Measurements from ENCODE around the gene METTL23.

The METTL23 gene

DNA sequence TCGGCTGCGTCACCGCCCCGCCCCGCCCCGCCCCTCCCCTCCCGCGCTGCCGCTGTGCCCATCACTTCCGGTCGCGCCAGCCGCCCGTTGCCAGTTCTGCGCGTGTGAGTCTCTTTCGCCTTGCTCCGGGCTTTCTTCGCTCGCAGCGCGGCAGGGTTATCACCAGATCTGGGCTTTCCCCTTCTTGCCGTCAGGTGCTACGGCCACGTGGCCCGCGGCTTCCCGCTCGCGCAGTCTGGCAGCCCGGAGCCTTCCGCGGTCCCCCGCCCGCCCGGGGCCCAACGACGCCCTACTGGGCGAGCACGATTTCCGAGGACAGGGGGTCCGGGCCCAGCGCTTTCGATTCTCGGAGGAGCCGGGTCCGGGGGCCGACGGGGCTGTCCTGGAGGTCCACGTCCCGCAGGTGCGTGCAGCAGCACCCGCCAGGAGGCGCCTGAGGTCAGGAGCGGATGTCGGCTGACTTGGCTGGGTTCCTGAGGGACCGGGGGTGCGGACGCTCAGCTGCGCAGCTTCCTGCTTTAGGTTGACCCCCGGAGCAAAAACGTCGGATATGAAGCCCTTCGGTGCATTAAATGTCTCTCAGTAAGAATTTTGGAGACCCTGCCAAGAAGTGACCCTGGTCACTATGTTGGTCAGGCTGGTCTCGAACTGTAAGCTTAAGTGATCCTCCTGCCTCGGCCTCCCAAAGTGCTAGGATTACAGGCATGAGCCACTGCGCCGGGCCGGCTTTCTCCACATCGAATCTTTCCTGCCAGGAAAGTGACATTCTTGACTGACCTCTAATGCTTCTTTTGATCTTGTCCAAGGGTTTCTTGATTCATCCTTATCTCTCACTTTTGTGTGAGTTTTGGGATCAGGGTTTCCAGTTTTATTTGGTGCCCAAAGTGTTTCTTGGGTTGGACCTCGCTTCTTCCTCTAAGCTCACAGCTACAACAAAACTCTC, at the start of gene METTL23:
Gene METTL23, plus strand, starts transcription at position 64 of the 943 bp plus-strand sequence. CDS start 2,872 bp downstream, outside the sequence.
- DNase-seq = peak; percentile 50

DNA sequence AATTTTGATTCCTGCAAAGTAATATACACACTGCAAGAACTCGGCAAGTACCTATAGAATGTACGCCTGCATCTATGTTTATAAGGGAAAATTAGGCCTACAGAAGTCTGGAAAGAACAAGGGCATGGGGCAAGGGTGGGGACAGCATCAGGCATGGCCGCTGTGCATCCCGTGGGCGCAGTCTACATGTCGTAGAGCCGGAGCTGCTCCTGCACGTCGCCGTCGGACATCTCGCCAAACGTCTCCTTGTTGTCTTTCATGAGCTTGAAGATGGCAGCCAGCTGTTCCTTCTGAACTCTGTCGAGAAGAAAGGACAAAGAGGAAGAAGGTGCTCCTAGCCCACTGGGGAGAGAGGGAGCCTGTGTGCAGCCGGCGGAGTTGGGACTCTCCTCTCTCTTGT, 49.2 kb upstream of the METTL23 start:
- no peak for DNase-seq

- no peak for DNase-seq
Measured at GRCh38 chr17:76678330-76678729, 48.3 kb upstream of the METTL23 start.

DNA sequence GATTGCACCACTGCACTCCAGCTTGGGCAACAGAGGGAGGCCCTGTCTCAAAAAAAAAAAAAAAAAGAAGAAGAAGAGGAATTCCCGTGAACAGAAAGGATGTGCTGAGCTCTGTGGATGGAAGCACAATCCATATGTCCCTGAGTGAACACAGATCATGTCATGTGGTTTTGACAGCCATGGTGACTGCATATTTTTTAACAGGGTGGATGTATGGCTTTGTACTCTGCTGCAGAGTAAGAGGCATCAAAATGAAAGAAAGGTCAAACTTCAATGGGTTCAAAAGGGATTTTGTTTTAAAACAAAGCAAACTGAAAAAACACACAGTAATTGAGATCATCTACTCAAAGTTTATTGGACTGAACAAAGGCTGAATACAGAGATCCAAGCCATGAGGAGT, 47.4 kb upstream of the METTL23 start:
- DNase-seq = no peak

DNA sequence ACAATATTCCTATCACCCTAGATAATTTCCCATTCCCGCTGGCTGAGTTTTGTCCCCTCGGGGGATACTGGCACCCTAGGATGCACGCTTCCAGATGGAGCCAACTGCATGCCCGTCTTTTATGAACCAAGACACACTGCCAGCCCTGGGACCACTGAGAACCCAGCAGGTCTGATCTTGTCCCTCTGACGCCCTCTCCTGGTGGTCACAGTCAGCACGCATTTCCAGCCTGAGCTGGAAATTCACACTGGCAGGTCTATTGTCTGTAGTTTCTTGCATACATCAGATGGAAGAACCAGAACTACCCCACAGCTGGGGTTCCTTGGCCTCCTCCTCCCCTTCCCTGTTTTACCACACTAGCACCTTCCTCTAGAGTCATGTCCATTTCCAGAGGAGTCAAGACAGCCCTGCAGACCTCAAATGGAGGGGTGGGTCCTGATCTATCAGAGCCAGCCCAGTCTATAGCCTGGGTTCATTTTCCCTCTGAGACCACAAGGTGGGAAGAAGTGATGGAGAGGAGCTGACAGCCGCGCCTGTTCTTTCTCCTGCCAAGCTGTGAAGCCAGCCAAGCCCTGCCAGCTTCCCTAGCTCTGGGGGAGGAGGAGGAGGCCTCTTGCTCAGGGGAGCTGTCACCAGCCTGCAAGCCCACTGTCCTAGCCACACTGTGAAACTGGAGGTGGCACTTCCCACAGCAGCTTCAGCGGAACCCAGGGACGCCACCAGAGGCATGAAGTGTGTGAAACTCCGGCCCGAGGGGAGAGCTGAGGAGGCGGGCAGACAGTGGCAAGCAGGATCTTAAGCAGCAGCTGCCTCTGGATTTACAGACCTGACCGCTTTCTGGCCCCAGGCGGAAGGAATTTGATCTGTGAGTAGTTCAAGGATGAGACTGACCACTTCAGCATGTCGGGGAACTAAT, 45.2 kb upstream of the METTL23 start:
- no peak for DNase-seq

- no peak for DNase-seq
Measured at GRCh38 chr17:76682296-76682695, 44.3 kb upstream of the METTL23 start.

DNA sequence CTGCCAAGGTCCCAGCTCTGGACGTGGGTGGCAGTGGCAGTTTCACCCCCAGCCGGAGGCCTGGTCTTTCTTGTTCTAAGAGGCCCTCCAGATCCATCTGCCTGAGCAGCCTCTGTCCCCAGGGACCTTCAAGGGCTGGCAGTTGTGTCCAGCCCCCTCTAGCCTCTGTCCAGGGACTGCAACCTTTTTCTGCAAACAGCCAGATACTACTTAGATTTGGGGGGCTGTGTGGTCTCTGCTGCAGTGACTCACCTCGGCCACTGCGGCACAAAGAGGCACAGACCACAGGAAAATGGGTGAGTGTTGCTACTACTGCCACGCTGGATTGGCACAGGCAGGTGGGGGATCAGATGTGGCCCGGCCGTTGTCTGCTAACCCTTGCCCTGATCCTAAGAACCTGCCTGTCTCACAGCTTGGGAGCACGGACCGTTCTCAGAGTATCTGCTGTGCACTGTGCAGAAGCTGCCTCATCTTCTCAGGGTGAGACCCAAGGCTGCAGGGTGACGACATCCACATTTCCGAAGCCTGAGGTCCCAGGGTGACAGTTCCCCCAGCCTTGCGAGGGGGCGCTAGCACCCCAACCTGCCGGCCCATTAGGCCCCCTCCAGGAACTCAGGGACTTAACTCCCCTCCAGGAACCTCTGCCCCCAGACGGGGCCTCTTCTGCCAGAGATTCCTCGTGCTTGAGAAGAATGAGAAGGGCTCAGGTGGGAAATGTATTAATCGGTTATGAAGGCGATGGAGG, 43.5 kb upstream of the METTL23 start:
- no peak for DNase-seq

- DNase-seq = no peak
Measured at GRCh38 chr17:76683921-76684745, 42.5 kb upstream of the METTL23 start.

- no peak for DNase-seq
Measured at GRCh38 chr17:76684756-76685155, 41.9 kb upstream of the METTL23 start.

DNA sequence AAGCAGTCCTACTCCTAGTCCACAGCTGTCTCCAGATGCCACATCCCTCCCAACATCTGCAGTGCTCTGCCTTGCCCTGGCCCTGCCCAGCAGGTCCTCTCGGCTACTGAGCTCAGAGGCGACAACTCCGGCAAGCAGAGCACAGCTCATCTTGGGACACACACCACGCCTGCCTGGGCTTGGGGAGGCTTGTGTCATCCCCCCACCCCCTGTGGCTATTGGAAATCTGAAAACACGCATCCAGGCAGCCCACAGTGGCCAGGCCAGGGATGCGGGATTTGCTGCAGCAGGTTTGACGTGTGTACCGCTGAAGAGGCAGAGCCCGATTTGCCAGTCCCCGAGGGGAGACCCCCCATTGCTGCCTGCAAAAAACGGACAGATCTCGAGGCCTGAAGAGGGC, 41.3 kb upstream of the METTL23 start:
- no peak for DNase-seq

DNA sequence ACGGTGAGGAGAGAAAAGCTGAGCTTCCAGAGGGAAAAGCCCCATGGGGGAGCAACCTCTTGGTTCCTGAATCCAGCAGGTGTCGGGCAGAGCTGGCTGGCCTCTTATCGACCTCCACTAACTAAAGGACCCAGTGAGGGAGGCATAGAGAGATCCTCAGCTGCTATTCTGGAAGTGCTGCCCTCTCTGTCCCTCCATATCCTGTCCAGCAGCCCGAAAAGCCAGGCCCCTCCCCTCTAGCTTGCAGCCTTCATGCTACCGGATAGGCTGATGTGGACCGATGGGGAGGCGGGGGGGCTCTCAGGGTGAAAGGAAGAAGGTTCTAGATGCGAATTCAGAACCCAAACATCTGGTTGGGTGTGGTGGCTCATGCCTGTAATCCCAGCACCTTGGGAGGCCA, 40.8 kb upstream of the METTL23 start:
- no peak for DNase-seq

- no peak for DNase-seq
Measured at GRCh38 chr17:76686538-76687297, 39.9 kb upstream of the METTL23 start.

- no peak for DNase-seq
Measured at GRCh38 chr17:76687298-76688164, 39.1 kb upstream of the METTL23 start.

GRCh38 chr17:76688165-76688622, 38.4 kb upstream of the METTL23 start:
- no peak for DNase-seq

- DNase-seq = no peak
Measured at GRCh38 chr17:76689859-76690258, 36.8 kb upstream of the METTL23 start.

DNA sequence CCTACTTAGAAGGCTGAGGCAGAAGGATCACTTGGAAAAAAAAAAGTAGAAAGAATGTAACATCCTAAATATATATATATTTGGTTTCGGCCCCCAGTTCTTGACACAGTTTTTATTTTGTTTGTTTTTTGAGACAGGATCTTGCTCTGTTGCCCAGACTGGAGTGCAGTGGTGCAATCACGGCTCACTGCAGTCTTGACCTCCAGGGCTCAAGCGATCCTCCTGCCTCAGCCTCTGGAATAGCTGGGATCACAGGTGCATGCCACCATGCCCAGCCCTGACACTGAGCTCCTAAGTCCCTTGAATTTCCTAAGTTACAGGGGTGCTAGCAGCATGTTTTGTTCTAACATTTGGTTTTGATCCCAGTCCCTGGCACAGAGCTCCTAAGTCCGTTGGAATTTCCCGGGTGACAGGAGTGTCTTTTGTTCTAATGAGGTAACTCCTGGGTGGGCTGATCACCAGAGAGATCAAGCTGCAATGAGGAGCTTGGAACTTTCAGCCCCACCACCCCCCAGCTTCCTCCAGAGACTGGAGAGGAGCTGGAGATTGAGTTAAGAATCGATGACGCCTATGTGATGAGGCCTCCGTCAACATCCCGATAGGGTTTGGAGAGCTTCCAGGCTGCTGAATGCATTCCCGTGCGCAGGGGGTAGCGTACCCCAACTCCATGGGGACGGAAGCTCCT, 35.9 kb upstream of the METTL23 start:
- no peak for DNase-seq

DNA sequence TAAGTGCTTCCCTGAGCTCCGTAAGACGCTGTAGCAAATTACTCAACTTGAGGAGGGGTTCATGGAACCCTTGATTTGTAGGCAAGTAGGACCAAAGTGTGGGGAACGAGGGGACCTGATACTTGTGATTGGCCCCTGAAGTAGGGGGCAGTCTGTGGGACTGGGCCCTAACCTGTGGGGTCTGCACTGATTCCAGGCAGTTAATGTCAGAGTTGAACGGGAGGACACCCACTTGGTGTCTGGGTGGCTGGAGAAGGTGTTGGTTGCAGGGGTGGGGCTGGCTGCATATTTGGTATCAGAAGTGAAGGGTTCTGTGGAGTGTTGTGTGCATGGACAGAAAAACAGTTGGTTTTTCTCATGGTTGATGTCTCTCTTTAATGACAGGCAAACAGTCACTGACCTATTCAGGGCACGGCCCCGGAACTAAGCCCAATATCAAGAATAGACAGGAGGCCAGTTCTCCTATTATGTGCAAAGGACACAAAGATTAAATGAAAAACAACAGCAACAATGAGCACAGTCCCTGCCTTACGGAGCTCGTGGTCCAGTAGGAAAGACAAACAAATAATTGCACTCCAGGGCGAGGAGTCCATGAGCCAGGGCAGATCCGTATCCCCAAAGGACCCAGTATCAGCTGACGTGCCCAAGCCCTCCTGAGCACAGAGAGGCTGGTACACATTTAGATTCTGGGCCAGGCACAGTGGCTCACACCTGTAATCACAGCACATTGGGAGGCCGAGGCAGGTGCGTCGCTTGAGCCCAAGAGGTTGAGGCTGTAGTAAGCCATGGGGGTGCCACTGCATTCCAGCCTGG, 35.1 kb upstream of the METTL23 start:
- no peak for DNase-seq

DNA sequence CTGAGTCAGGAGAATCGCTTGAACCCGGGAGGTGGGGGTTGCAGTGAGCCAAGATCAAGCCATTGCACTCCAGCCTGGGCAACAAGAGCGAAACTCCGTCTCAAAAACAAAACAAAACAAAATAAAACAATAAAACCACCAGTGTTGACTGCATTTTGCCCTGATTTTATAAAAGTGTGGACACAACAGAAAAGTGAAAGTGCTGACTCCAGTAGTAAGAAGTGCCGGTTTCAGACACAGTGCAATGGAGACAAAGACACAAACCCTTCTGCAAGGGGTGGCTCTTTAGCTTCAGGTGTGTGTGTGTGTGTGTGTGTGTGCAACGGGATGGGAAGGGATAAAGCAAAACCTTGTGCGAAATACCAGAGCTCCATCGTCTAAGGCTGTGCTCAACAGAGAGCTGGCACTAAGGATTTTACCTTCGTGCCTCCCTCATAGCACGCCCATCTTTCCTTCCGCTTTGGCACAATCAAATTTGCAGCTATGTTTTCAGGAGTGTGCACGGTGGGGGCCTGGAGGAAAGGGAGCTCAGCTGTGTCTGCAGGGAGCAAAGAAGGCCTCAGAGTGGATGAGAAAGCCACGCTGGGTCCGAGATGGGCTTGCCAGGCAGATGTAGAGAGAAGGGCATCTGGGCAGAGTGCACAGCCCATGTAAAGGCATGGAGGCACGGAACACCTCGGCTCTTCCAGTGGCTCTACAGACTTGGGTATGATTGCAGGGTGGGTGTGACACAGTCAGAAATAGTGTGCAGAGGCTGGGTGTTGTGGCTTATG, 31.4 kb upstream of the METTL23 start:
- DNase-seq = no peak
